Transverse colon (tissue), 4 donors: ENCODE data around the gene WDHD1. TPM values are rescaled to one million over a fixed set of nuclear protein-coding genes. Genes with fewer than 3 reads are reported as not detected.

Experiments used
- DNase-seq: peaks from one replicate; pipeline ENCODE4 v3.0.0-alpha.2; 2019
- H3K27ac ChIP-seq, 4 donors: fragments of 200-600 bp; sonication (generic); 2 replicates each; pipeline ENCODE4 v1.5.1; 2016 to 2018; ENCODE audit warnings: inconsistent platforms in 4 of 4
- H3K27me3 ChIP-seq: fragments of 200-600 bp; sonication (generic); 2 replicates; pipeline ENCODE4 v1.5.1; 2017; ENCODE audit warnings: inconsistent platforms
- H3K36me3 ChIP-seq, 4 donors: fragments of 200-600 bp; sonication (generic); 2 replicates each; pipeline ENCODE4 v1.5.1; 2017 to 2019; ENCODE audit warnings: inconsistent platforms in 4 of 4
- H3K4me1 ChIP-seq, 4 donors: fragments of 200-600 bp; sonication (generic); 2 replicates each; pipeline ENCODE4 v1.5.1; 2017 to 2020; ENCODE audit warnings: inconsistent platforms in 4 of 4
- H3K4me3 ChIP-seq, 4 donors: fragments of 200-600 bp; sonication (generic); 1 replicate in 1 of 4; 2 replicates in 3 of 4; pipeline versions ENCODE4 v1.5.1 to v1.6.1; 2017 to 2019; ENCODE audit warnings: inconsistent platforms in 4 of 4
- H3K9me3 ChIP-seq, 2 donors: fragments of 200-600 bp; sonication (generic); 2 replicates each; pipeline ENCODE4 v1.5.1; 2017 to 2019; ENCODE audit warnings: inconsistent platforms in 2 of 2
- EP300 ChIP-seq: sonication (generic); formaldehyde crosslinking; IDR thresholded peaks from one replicate; pipeline ENCODE4 v1.6.1; 2017; ENCODE audit warnings: antibody characterized with exemption, low read depth
- POLR2A ChIP-seq: fragments of 450-650 bp; IDR thresholded peaks from one replicate; pipeline ENCODE4 v1.6.1; 2016; ENCODE audit warnings: antibody characterized with exemption, mild to moderate bottlenecking, moderate library complexity
- POLR2AphosphoS5 ChIP-seq, 3 donors: sonication (generic); formaldehyde crosslinking; IDR thresholded peaks; one replicate each; pipeline ENCODE4 v1.6.1; 2016; ENCODE audit warnings: antibody characterized with exemption in 3 of 3
- WGBS, 2 donors: methylation state at CpG; one replicate each; pipeline ENCODE4 v1.1.5; 2018; ENCODE audit warnings: low coverage in 1 of 2; 5-methylcytosine and 5-hydroxymethylcytosine counted together
- in situ Hi-C, 4 donors: fragments of 200-750 bp; cut with MboI; loops; one replicate each; pipeline versions ENCODE4 v1.15.0 to v1.15.1; 2017; ENCODE audit warnings: low sequenced_read_pairs in 3 of 4, low pct_ligation_motif_present in 1 of 4, low pct_unique_long_range_greater_than_20kb in 1 of 4
- intact Hi-C: fragments of 100-400 bp; cut with DNase I; formaldehyde crosslinking; loops from one replicate; pipeline ENCODE4 v1.15.1; 2023; ENCODE audit warnings: low total_unique reads
- total RNA-seq, 4 donors: library from RNA; depleted of rRNA; stranded (reverse); fragments of >200 nt; gene quantifications; one replicate each; pipeline ENCODE4 v1.1.0, GENCODE V29; 2016
- TF ChIP-seq, protein P1 (sequence below), 5 experiments: fragments of 200-600 bp in 3 of 5; fragments of 450-650 bp in 2 of 5; sonication (generic) in 3 of 5; IDR thresholded peaks; 1 replicate in 2 of 5; 2 replicates in 3 of 5; pipeline ENCODE4 v1.5.1; 2016 to 2017; ENCODE audit warnings: antibody characterized with exemption in 5 of 5, inconsistent platforms in 3 of 5, mild to moderate bottlenecking in 2 of 5, moderate library complexity in 1 of 5

Gene WDHD1
- total RNA-seq, 4 donors from 2014 or later, result 0.20 to 1.2 (median 1.1) TPM; not detected in 1

DNA sequence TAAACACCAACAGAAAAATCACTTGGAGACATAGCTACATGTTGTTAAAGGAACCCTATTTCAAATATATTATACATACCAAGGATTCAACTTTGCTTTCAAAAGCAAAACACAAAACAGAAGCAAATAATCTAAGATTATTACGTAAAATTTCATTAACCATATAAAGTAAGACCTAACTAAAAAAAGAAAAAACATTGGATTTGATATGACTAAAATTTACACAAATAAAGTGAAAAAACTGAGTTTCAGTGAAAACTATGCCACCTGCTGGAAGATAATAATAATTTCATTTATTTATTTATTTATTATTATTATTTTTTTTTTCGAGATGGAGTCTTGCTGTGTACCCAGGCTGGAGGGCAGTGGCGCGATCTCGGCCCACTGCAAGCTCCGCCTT, 45.2 kb downstream of the WDHD1 start:
- intact Hi-C loops, result loop anchor here (1.0 kb wide), 1 partner anchor 24 kb away; no protein-coding TSS in a partner anchor
- 78 to 86% methylated on average over 6 of the region's 6 CpGs for WGBS, 2 donors
- H3K27me3 ChIP-seq, result no peaks in the 10 kb centered on the region
- no peak for TF ChIP-seq EP300
- TF ChIP-seq, protein P1, sequence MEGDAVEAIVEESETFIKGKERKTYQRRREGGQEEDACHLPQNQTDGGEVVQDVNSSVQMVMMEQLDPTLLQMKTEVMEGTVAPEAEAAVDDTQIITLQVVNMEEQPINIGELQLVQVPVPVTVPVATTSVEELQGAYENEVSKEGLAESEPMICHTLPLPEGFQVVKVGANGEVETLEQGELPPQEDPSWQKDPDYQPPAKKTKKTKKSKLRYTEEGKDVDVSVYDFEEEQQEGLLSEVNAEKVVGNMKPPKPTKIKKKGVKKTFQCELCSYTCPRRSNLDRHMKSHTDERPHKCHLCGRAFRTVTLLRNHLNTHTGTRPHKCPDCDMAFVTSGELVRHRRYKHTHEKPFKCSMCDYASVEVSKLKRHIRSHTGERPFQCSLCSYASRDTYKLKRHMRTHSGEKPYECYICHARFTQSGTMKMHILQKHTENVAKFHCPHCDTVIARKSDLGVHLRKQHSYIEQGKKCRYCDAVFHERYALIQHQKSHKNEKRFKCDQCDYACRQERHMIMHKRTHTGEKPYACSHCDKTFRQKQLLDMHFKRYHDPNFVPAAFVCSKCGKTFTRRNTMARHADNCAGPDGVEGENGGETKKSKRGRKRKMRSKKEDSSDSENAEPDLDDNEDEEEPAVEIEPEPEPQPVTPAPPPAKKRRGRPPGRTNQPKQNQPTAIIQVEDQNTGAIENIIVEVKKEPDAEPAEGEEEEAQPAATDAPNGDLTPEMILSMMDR (IDR thresholded peaks at IDR 0.05), result peak in 4 of 5 experiments; percentile 11 to 32 (median 20)
- TF ChIP-seq POLR2AphosphoS5 (IDR thresholded peaks at IDR 0.05), result no peak
- no peak for TF ChIP-seq POLR2A
- H3K36me3 ChIP-seq, result no peaks in the 10 kb centered on the region
- no peak for DNase-seq
- no peak overlapping the region for H3K4me3 ChIP-seq
- no peaks in the 10 kb centered on the region for H3K9me3 ChIP-seq
- no peaks in the 10 kb centered on the region for H3K4me1 ChIP-seq
- no peak overlapping the region for H3K27ac ChIP-seq
- in situ Hi-C loops, result no loop called here

DNA sequence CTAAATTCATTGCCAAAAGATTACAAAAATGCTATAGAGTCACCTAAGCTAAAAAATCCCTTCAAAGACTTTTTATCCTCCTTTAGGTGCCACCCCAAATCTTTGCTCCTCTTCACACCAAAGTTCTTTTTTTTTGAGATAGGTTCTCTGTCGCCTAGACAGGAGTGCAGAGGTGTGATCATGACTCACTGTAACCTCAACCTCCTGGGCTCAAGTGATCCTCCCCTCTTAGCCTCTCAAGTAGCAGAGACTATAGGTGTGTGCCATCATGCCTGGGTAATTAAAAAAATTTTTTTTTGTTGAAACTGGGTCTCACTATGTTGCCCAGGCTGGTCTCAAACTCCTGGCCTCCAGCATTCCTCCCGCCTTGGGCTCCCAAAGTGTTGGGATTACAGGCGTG, 47.9 kb downstream of the WDHD1 start:
- no peak overlapping the region for H3K27ac ChIP-seq
- H3K36me3 ChIP-seq, result no peaks in the 10 kb centered on the region
- TF ChIP-seq POLR2A (no peak), POLR2AphosphoS5 (IDR thresholded peaks at IDR 0.05) (no peak), EP300 (no peak)
- TF ChIP-seq, protein P1 (IDR thresholded peaks at IDR 0.05), result no peak
- WGBS, 2 donors, result 78 to 91% methylated on average over 3 of the region's 3 CpGs
- intact Hi-C loops (no loop called here), in situ Hi-C loops (no loop called here)
- no peaks in the 10 kb centered on the region for H3K27me3 ChIP-seq
- no peak for DNase-seq
- no peaks in the 10 kb centered on the region for H3K4me1 ChIP-seq
- H3K4me3 ChIP-seq, result no peak overlapping the region
- no peaks in the 10 kb centered on the region for H3K9me3 ChIP-seq

DNA sequence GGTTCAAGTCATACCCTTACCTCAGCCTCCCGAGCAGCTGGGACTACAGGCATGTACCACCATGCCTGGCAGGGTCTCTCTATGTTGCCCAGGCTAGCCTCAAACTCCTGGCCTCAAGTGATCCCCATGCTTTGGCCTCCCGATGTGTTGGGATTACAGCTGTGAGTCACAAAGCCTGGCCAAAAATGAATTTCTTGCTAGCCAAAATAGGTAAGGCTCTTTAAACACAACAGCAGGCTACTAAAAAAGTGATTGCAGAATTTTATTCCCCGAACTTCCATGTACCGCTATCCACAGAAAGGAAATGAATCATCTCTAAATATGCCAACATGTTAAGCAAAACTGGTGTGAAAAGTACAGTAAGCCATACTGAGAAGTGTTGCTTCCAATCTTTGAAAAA, 50.6 kb downstream of the WDHD1 start:
- TF ChIP-seq POLR2A (no peak), EP300 (no peak), POLR2AphosphoS5 (IDR thresholded peaks at IDR 0.05) (no peak)
- TF ChIP-seq, protein P1 (IDR thresholded peaks at IDR 0.05), result no peak
- in situ Hi-C loops, result no loop called here
- Histone ChIP-seq H3K4me1 (no peaks in the 10 kb centered on the region), H3K27ac (no peak overlapping the region), H3K27me3 (no peaks in the 10 kb centered on the region), H3K36me3 (no peaks in the 10 kb centered on the region), H3K4me3 (no peak overlapping the region), H3K9me3 (no peaks in the 10 kb centered on the region)
- no peak for DNase-seq
- 76 to 88% methylated on average over 4 of the region's 4 CpGs for WGBS, 2 donors
- intact Hi-C loops, result no loop called here

DNA sequence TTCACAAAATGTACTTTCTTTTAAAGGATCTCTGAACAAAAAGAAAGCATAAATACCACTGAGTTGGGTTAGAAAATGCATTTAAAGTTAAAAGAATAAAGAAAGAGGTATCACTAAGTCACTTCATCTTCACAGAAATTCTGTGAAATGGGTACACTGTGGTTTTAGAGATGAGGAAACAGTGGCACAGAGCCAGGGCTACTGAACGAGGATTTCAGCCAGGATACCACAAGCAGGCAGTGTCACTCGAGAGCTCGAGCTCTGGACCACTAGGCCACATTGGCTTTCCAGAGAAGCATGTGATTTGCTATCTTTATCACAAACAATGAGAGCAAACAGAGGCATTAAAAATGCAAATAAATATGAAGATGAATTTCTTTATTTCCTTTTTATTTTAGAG, 51.0 kb downstream of the WDHD1 start:
- Histone ChIP-seq H3K9me3 (no peaks in the 10 kb centered on the region), H3K4me1 (no peaks in the 10 kb centered on the region), H3K4me3 (no peak overlapping the region), H3K27ac (no peak overlapping the region), H3K36me3 (no peaks in the 10 kb centered on the region), H3K27me3 (no peaks in the 10 kb centered on the region)
- intact Hi-C loops, result no loop called here
- 58 to 61% methylated on average over 3 of the region's 3 CpGs for WGBS, 2 donors
- TF ChIP-seq POLR2A, result no peak
- no peak for TF ChIP-seq EP300
- TF ChIP-seq POLR2AphosphoS5 (IDR thresholded peaks at IDR 0.05), result no peak
- TF ChIP-seq, protein P1 (IDR thresholded peaks at IDR 0.05), result no peak
- in situ Hi-C loops, result no loop called here
- no peak for DNase-seq
